ENCODE measurements around the gene PPIB. TPM values are rescaled to one million over a fixed set of nuclear protein-coding genes. Genes with fewer than 3 reads are reported as not detected.
A peak's percentile ranks its signal among the peaks of the same experiment; 100 is the strongest.

Gene PPIB
- total RNA-seq, 1 donor from 2014 or later, result 928 TPM

GRCh38 chr15:64158363-64159134 lies 4.3 kb downstream of the PPIB start:
- no peak for DNase-seq (ENCODE audit: low read depth, low spot score)

- DNase-seq (ENCODE audit: low read depth, low spot score), result no peak
Measured at GRCh38 chr15:64157599-64158125, 5.2 kb downstream of the PPIB start.

DNA sequence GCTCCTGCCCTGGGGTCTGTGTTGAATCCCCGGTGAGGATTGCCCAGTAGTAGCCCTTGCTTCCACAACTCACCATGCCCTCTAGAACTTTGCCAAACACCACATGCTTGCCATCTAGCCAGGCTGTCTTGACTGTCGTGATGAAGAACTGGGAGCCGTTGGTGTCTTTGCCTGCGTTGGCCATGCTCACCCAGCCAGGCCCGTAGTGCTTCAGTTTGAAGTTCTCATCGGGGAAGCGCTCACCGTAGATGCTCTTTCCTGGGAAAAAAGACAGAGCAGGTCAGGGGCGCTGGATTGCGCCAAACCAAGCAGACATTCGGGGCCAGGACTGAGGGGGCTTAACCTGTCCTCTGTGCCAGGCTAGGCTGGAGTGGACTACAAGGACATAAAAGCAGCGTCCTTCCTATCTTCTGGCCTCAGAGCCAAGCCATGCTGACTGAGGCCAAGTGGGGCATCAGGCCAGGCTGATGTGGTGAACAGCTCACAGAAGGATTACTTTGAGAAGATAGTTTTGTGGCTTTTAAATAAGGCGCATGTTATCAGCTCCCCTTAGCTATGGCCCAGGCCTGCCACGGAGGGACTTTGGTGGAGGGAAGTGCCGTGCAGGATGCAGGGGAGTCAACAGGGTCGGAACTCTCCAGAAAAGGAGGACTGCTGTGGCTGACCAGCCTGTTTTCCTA lies 6.0 kb downstream of the PPIB start:
- no peak for DNase-seq (ENCODE audit: low read depth, low spot score)

GRCh38 chr15:64155802-64156651 lies 6.8 kb downstream of the PPIB start:
- DNase-seq (ENCODE audit: low read depth, low spot score), result no peak

- peak; percentile 56 for DNase-seq (ENCODE audit: low read depth, low spot score)
Measured at GRCh38 chr15:64153480-64154367, 9.1 kb downstream of the PPIB start.

- no peak for DNase-seq (ENCODE audit: low read depth, low spot score)
Measured at GRCh38 chr15:64152507-64153387, 10.1 kb downstream of the PPIB start.

GRCh38 chr15:64151727-64152506 lies 10.9 kb downstream of the PPIB start, which contains the start of gene SNX22:
Gene SNX22 (plus strand): TSS chr15:64151731. CDS start chr15:64151776, 45 bp downstream.
- DNase-seq (ENCODE audit: low read depth, low spot score), result no peak

DNA sequence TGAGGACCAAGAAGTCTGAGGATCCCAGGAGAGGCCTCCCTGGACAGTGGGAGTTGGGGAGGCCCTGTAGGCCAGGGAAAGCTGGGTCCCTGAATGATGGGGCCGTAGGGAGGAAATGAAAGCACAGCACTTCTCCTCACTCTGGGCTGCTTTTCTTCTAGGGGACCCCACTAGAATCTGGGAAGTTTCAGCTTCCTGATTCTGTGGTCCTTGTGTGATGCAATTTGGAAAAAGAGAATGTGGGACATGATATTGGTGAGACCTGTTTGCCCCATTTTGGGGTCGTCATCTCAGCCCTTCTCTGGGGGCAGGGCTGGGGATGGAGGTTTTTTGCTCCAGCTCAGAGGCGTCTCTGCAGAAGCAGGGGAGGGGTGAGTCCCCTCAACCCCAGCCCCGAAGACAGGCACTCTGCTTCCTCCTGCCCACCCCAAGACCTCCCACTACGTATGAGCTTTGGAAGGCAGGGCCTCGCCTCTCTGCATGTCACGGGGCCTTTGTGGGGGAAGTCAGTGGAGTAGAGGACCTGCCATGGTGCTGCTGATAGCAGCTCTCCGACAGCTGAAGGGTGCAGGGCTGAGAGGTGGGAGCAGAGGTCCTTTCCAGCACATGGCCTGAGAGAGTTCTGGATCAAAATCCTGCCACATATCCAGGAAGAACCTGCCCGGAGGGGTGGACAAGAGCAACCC lies 12.8 kb downstream of the PPIB start:
- DNase-seq (ENCODE audit: low read depth, low spot score), result no peak

- DNase-seq (ENCODE audit: low read depth, low spot score), result no peak
Measured at GRCh38 chr15:64149424-64149823, 13.4 kb downstream of the PPIB start.

DNA sequence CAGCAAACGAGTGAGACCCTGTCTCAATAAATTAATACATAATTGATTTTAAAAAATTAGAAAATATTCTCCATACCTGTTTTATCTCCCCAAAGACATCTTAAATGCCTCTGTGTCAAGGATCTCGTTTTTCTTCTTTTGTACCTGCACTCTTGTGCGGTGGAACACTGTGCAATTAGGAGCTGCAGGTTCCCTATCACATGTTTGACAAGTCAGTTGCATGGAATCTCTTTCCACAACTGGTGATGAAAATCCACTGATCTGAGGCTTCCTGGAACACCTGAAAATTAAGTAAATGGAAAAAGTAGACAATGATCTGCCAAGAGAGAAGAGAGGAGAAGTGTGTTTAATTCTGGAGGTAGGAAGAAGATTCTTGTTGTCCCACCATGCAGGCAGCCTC lies 14.2 kb downstream of the PPIB start:
- DNase-seq (ENCODE audit: low read depth, low spot score), result no peak

GRCh38 chr15:64148168-64148567 lies 14.7 kb downstream of the PPIB start:
- DNase-seq (ENCODE audit: low read depth, low spot score), result no peak

GRCh38 chr15:64146885-64147681 lies 15.7 kb downstream of the PPIB start:
- DNase-seq (ENCODE audit: low read depth, low spot score), result no peak

DNA sequence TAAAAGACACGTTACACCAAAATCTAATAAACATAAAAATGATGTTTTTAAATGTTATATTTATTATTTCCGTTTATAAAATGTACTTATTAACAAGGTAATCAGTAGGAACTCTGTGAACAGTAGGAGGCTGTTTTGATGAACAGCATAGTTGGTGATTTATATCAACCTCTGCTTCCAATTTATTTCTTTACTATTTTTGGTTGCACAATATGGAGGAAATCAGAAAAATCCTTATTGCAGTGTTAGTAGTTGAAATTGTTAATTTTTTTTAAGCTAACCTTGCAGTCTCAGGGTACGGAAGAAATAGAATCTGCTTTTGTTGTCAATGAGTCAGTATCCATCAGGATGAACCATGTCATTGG lies 16.3 kb downstream of the PPIB start:
- no peak for DNase-seq (ENCODE audit: low read depth, low spot score)

- no peak for DNase-seq (ENCODE audit: low read depth, low spot score)
Measured at GRCh38 chr15:64146041-64146440, 16.8 kb downstream of the PPIB start.

DNA sequence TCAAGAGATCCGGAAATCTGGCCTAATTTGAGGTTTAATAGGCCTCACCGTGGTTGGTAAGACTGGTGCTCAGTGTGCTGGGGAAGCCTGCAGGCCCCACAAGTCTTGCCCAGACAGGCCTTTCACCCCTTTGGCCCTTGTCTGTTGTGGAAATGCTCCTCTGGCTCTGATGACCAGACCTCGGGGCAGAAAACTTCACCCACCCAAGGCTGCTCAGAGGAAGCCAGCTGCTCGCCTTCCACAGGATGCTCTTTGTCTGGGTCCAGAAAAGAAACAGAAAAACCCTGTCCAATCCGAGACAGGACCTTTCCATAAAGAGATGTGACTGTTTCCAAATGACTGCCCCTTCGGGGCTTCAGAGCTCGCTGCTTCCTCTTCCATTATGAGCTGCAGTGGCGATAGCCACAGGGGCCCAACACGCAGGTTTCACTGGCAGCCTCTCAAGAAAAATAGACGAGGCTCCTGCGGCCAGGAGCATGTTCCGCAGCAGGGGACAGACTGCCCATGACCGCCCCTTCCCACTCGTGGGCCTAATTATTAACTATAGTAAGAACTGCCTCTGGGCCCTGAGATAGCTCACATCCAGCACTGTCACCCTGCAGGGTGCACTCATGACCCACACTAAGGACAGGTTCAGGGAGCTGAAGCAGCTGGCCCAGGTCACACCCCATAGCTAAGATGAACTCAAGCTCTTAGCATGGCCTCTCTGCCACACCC lies 18.1 kb downstream of the PPIB start:
- DNase-seq (ENCODE audit: low read depth, low spot score), result no peak

GRCh38 chr15:64144192-64144564 lies 18.6 kb downstream of the PPIB start:
- DNase-seq (ENCODE audit: low read depth, low spot score), result no peak

GRCh38 chr15:64143276-64143675 lies 19.5 kb downstream of the PPIB start:
- DNase-seq (ENCODE audit: low read depth, low spot score), result no peak
